NOMO-1 treated with dmso at 0.1 percent for 144 hours (cell line): ENCODE measurements around the gene SPPL2A.

Experiments used
- DNase-seq: peaks from one replicate; lab custom pipeline; 2025; ENCODE audit not compliant: unreplicated experiment; lab: John Stamatoyannopoulos, UW

The SPPL2A gene

DNA sequence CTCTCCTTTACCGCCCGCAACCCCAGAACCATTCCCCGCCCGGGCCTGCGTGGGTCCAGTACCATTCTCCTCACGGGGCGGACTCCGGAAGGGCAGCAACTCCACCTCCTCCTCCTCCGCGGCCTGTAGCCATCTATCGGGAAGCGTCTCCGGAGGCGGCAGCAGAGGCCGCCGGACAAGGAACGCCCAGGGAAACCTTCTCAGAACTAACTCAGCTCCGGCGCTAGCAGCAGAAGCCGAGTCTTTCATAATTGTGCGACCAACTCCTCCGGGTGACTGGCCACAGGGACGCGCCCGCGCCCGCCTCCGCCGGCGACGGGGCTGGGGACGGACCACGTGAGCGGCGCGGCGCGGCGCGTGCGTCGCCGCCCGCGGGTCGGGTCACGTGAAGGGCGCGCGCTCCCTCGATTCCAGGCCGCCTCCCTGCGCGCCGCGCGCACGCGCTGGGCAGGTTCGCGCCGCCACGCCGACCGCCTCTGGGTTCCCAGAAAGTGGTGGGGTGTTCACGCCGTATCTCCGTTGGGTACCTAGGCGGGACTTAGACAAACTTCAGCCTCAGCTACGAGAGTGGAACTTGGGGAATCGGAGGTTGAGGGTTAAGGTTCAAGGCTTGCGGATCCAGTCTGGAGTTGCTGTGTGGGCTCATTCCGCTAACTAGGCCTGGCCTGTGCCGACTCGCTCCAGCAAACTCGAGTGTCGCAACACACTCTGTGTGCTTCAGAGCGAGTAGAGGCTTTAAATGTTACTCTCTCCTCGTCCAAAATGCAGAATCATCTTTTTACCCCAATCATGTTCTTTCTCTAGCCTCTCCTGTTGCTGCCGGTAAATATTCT lies 78.8 kb downstream of the SPPL2A start, which contains the start of gene TRPM7:
TSS of gene TRPM7 (minus strand) at position 329 of the 833 bp plus-strand sequence. CDS start at position 65, 264 bp downstream.
- DNase-seq, result peak; percentile 87

DNA sequence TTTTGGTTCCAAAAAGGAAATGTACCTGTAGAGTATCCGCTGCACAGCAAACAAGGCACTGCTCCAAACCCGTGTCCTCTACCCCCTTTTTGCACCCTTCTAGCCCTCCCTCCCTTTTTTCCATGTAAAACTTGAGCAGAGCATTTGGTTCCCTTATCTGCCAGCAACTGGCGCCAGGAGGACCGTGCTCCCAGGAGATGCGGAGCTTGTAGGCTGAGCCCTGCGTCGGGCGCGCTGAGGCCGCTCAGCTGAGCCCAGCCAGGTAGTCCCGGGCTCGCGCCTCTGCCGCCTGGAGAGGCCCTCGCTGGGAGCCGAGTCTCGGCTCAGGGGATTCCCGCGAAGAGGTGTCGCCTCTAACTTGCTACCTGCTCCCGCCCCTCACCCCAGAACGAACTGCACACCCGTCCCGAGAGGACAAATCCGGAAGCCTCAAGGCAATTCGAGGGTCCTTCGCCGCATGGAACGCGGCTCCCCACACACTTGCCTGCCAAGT lies 79.5 kb downstream of the SPPL2A start:
- peak; percentile 23 for DNase-seq

GRCh38 chr15:50685191-50685975 lies 80.1 kb downstream of the SPPL2A start:
- DNase-seq, result no peak

DNA sequence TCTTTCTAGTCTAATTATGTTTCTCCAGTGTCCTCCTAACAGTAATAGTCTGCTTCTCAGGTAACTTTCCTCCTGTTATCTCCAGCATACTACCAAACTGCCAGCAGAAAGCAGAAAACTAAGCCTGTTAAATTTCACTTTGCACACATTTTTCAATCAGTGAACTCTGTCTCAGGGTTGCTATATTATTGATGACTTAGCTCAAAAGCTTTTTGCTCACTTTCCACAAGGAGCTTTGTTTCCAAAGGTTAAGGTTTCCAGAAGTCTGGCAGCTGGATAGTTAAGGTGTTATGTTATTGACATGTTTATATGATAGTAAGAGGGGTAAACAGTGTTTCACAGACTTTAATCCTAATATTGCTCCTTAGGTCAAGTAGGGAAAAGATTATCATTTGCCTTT lies 84.0 kb downstream of the SPPL2A start:
- no peak for DNase-seq

DNA sequence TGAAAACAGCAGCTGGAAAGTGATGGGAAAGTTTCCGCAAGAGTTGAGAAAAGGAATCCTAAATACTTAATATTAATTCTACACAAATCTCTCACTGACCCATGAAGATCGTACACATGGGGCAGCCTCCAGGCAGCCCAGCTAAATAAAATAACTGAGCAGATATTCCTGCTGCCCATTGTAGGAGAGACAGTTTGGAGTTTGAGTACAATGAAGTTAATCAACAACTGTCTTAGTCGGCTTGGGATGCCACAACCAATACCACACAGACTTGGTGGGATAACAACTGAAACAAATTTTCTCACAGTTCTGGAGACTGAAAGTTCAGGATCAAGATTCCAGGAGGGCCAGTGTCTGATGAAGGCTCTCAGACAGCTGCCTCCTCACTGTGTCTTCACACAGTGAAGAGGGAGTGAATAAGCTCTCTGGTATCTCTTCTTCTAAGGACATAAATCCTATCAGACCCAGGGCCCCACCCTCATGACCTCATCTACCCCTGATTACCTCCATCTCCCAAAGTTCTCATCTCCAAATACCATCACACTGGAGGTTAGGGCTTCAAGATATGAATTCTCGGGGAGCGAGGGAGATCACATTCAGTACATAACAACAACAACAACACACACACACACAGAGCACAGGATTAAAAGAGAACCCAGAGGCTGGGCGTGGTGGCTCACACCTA lies 88.6 kb downstream of the SPPL2A start:
- no peak for DNase-seq

GRCh38 chr15:50675535-50676144 lies 89.9 kb downstream of the SPPL2A start:
- DNase-seq, result no peak

GRCh38 chr15:50670115-50670514 lies 95.4 kb downstream of the SPPL2A start:
- DNase-seq, result no peak

- no peak for DNase-seq
Observed at GRCh38 chr15:50669611-50670010, 95.9 kb downstream of the SPPL2A start.

- no peak for DNase-seq
Observed at GRCh38 chr15:50665938-50666337, 99.6 kb downstream of the SPPL2A start.

DNA sequence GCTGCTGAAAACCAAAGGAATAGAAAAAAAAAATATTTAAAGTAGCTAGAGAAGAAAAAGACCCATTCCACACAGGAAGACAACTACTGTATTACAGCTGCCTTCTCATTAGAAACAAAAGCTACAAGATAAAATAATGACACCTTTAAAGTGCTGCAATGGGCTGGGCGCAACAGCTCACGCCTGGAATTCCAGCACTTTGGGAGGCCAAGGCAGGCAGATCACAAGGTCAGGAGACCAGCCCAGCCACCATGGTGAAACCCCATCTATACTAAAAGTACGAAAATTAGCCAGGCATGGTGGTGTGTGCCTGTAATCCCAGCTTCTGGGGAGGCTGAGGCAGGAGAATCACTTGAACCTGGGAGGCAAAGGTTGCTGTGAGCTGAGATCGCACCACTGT lies 110.0 kb downstream of the SPPL2A start:
- DNase-seq, result no peak

DNA sequence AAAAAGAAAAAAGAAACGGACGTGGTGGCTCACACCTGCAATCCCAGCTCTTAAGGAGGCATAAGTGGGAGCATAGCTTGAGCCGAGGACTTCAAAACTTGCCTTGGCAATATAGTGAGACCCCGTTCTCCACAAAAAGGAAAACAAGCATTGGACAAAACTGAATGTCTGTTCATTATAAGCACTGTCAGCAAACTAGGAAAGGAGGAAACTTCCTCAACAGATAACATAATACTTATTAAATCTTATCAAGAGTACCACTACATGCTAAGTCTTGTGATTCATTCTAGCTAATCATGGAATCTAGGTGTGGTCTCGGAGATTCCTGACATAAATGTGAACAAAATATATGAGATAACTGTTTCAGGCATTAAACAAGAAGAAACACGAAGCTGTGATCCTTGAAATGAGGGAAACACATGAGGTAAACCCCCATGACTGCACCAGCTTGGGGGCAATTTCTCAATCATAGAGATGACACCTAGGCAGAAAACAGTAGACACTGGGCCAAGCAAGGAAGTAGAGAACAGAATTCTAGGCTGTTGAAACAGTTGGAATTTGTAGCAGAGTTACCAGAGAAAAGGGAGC lies 112.3 kb downstream of the SPPL2A start:
- DNase-seq, result no peak

GRCh38 chr15:50652671-50653070 lies 112.8 kb downstream of the SPPL2A start:
- no peak for DNase-seq
